HG03342 (cell line): ENCODE results near the gene CACNG3.
"Not testable (repeated sequence)": the region's sequence is repeated elsewhere in the genome, so short reads cannot be mapped to it uniquely, and the experiment has no call there.

Experiments
- ATAC-seq: cut with Tn5 transposase; IDR thresholded peaks from one replicate; pipeline ENCODE4 v1.9.1; 2021; ENCODE audit warnings: mild to moderate bottlenecking, moderate library complexity; ENCODE audit not compliant: unreplicated experiment

CACNG3 gene

DNA sequence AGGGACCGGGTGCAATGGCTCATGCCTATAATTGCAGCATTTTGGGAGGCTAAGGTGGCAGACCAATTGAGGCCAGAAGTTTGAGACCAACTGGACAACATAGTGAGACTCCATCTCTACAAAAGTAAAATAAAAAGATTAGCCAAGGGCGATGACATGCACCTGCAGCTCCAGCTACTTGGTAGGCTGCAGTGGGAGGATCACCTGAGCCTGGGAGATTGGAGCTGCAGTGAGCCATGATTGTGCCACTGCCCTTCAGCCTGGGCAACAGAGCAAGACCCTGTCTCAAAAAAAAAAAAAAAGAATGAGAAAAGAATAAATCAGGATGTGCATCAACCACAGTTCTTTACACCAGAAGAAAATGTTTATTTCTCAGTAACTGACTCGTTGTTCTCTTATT is 76.0 kb downstream of the CACNG3 start:
- ATAC-seq, result no peak

DNA sequence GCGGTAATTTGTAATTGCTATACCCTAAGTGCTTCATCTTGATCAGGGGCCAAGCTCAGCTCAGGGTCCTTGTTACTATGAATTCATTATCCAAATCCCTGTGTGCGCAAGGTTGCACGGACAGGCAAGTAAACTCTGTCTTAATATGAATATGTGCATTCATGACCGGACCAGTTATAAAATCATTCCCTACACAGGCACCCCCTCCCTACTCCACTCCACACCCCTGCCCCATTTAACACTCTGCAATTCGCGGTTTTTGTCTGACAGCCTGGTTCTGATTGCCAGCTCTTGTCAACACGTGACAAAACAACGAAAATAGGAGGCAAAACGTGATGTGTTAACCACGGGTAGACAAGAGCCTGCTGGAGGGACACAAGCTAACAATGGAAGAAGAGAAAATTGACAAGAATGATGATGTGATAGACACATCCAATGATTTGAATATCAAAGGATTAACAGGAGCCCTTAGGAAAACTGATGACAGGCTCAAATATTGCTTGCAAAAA is 76.5 kb downstream of the CACNG3 start:
- ATAC-seq, result no peak

DNA sequence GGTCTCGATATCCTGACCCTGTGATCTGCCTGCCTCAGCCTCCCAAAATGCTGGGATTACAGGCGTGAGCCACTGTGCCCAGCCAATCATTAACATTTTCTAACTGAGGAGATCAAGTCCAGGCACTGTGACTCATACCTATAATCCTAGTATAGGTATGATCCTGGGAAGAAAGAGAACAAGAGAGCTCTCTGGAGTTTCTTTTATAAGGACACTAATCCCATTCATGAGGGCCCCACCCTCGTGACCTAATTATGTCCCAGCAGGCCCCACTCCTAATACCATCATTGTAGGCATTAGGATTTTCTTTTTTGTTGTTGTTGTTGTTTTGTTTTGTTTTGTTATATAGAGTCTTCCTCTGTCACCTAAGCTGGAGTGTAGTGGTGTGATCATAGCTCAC is 80.4 kb downstream of the CACNG3 start:
- no peak for ATAC-seq

DNA sequence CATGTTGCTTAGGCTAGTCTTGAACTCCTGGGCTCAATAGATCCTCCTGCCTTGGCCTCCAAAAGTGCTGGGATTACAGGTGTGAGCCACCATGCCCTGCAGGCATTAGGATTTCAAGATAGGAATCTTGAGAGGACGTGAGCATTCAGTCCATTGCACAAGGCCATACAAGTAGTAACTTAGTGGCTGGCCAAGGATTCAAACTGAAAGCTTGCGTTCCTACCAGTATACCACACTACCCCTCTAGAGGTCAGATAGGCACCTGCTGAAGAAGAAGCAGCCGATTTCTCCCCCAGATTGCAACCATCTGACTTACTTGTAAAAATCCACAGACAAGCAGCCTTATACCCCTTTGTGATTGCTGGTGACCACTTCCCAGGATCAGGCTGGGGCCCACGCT is 80.9 kb downstream of the CACNG3 start:
- ATAC-seq, result no peak

DNA sequence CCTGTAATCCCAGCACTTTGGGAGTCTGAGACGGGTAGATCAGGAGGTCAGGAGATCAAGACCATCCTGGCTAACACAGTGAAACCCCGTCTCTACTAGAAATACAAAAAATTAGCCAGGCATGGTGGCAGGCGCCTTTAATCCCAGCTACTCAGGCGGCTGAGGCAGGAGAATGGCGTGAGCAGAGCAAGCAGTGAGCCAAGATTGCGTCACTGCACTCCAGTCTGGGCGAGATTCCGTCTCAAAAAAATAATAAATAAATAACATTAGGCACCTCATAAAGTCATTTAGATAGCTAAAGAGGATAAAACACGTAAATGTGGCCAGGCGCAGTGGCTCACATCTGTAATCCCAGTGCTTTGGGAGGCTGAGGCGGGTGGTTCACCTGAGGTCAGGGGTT is 87.7 kb downstream of the CACNG3 start:
- ATAC-seq, result not testable (repeated sequence)

DNA sequence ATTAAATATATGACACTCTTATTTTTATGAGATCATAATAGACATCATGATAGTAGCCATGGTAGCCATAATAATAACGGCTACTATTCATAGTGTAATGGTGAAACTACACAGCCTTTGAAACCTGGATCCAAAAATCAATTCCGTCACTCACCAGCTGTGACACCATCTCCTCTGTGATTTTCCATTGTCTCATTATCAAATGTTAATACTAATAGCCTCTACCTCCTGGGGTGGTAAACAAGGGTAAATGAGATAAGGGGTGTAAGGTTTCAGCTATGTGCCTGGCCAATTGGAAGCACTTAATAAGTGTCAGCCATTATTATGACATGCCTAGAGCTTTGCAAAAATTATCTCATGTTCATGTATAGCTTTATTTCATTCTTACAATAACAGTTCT is 88.6 kb downstream of the CACNG3 start:
- no peak for ATAC-seq

DNA sequence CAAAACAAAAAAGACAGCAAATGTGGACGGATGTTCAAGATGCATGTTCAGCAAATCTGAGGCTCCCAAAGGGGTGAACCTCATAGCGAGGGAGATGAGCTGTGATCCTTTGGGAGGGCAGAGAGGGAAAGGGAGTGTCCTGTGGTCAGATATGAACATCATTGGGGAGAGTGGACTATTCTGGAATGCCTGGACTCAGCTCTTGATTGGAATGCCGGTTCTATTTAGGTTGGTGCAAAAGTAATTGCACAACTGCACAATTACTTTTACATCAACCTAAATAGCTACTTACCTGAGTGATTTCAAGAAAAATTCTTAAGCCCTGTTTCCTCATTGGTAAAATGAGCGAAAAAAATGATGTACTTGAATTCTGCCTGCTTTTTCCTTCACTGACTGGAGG is 89.6 kb downstream of the CACNG3 start:
- no peak for ATAC-seq

DNA sequence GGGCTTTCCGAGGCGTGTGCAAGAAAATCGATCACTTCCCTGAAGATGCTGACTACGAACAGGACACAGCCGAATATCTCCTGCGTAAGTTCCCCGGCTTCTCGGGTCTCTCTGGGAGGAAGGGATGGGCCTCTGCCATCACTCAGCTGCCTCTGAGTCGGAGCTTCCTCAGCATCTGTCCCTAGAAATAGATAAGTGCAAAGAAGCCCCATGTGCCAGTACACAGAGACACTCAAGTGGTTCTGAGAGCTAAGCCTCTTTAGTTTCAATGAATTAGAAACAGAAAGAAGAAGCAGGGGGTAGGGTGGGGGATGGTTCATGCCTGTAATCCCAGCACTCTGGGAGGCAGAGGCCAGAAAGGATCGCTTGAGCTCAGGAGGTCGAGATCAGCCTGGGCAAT is 90.6 kb downstream of the CACNG3 start:
- no peak for ATAC-seq

DNA sequence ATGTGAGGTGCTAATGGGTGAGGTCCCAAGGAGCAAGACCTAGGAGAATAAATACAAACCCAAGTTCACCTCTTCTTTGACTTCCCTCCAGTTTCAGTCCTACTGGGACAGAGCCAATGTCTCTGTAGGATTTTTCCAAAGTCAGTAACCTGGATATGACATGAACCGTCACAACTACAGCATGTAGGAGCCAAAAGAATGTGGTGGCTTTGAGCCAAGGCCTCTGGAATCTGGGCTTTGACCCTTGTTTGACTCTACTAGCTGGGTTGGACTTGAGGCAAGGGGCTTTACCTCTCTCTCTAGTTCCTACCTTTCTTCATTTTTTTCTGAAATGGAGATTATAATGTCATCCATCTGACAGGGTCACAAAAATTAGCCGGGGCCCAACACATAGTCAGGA is 91.4 kb downstream of the CACNG3 start:
- no peak for ATAC-seq

DNA sequence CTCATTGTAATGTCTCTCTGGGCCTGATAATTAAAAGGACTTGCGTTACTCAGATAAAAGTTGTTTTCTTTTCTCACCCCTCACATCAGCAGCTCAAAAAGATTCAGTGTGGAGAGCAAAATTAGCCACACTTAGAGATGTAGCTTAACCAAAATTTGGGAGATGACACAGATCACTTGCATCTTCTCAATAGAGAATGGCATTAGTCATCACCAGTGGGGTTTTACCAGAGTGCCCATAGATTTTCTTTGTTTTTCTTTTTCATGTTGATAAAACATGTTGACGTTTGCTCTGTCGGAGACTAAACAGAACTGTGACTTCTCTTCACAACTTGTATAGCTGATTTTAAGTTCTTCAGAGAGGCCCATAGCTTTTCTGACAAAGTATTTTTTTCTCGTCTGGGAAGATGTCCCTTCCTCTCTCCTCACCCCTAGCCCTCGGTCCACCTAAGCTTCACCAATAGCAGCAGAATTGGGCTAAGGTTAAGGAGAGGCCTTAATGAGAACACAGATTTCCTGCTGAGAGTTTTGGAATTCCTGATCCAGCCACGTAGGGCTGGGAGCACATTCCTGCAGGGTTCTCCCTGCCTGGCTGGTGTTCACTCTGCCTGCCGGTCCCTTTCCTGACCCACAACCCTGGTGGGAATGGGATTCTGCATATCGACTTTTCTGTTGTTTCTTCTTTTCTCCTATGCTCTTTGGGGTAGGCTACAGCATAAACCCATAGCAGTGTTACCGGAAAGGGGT is 92.6 kb downstream of the CACNG3 start:
- ATAC-seq, result no peak

DNA sequence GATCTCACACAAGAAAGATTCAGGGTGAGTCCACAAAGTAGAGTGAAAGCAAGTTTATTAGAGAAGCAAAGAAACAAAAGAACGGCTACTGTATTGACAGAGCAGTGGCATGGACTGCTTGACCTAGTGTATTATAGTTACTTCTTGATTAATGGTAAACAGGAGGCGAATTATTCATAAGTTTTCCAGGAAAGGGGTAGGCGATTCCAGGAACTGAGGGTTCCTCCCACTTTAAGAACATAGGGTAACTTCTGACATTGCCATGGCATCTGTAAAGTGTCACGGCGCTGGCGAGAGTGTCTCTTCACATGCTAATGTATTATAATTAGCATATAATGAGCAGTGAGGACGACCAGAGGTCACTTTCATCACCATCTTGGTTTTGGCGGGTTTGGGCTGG is 93.2 kb downstream of the CACNG3 start:
- no peak for ATAC-seq

DNA sequence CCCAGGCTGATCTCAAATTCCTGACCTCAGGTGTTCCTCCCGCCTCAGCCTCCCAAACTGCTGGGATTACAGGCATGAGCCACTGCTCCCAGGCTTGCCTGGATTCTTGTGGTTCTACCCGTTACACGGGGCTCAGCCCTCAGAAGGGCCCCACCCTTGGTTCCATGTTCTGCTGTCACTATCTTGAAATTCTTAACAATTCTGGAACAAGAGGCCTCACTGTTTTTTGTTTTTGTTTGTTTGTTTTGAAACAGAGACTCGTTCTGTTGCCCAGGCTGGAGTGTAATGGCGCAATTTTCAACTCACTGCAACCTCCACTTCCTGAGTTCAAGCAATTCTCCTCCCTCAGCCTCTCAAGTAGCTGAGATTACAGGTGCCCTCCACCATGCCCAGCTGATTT is 96.6 kb downstream of the CACNG3 start:
- ATAC-seq, result no peak

DNA sequence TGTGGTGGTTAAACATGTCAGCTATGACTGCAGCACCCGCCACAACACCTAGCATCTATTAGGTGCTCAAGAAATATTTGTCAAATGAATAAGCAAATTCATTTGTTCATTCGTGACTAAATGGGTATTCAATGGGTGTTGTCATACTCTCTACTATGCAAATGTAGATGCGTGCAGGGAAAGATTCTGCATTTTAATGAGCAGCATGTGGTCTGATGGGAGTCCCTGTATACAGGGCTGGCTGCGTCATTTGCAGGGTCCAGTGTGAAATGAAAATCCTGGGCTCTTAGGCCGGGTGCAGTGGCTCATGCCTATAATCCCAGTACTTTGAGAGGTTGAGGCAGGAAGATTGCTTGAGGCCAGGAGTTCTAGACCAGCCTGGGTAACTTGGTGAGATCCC is 97.5 kb downstream of the CACNG3 start:
- ATAC-seq, result no peak

DNA sequence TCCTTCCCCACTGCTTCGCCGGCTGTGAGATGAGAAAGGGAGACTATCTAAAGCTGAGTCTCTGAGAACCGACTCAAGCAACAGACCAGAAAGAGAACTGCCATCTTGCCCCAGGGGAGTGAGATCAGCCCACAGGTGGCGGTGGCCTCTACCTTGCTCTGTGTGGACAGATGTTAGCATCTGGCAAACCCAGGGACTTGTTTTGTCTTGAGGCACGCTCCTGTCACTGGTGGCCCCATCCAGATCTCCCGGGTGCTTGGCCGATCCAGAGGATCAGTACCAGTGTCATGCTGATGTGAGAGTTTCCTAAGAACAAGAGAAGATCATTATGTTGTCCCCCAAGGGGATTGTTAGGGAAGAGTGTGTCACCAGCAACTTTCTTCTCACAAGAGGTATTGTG is 101.4 kb downstream of the CACNG3 start:
- no peak for ATAC-seq

DNA sequence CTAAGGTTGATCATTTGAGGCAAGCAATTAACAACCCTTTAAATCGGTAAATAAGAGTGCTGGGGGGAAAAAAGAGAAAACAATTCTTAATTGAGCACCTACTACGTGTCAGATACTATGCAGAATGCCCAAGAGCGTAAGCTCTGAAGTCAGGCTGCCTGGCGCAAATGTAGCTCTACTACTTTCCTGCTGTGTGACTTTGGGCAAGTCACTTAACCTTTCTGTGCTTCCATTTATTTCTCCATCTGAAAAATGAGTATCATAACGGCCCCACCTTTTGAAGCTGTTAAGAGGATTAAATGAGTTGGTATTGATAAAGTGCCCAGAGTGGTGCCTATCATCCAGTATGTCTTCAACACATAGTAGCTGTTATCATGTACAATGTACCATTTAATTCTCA is 102.0 kb downstream of the CACNG3 start:
- no peak for ATAC-seq

DNA sequence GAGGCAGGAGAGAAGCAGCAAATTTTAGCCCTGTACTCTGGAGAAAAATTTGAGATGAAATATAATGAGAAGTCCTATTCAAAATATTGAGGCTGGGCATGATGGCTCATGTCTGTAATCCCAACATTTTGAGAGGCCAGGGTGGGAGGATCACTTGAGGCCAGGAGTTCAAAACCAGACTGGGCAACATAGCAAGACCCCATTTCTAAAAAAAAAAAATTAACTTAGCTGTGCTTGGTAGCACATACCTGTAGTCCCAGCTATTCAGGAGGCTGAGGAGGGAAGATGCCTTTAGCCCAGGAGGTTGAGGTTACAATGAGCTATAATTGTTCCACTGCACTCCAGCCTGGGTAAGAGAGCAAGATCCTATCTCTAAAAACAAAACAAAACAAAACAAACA is 103.4 kb downstream of the CACNG3 start:
- ATAC-seq, result no peak

DNA sequence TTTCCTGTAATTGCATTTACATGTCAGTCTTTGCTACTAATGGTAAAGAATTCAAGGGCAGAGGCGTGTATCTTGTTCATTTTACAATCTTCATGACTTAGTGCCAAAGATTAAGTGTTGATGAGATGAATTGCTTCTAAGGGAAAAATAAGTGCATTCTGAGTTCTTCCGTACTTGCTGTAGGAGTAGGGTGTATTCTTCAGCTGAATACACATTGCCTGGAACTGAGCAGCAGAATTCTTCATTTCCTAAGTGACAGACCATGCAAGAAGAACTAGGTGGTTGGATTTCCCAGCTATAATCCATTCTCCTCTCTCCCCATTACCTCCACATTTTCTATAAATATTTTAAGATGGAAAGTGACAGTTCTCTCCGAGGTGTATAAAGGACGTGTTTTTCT is 104.8 kb downstream of the CACNG3 start:
- ATAC-seq, result no peak

DNA sequence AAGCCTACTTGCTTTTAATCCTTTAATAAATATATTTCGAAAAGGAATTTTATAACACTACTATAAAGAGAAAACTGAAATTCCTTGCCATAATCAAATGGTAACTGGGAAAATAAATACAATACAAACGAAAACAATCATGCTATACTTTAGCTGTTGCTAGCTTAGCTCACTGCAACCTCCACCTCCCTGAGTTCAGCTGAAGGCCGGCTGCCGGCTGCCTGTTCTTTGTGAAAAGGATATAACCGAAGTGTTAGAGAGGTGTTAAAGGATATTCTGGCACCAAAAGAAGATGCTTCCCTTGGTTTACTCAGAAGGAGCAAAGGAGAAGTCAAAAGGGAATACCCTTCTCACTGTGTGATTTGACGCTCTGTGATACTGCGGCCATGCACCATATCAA is 108.5 kb downstream of the CACNG3 start:
- ATAC-seq, result no peak

DNA sequence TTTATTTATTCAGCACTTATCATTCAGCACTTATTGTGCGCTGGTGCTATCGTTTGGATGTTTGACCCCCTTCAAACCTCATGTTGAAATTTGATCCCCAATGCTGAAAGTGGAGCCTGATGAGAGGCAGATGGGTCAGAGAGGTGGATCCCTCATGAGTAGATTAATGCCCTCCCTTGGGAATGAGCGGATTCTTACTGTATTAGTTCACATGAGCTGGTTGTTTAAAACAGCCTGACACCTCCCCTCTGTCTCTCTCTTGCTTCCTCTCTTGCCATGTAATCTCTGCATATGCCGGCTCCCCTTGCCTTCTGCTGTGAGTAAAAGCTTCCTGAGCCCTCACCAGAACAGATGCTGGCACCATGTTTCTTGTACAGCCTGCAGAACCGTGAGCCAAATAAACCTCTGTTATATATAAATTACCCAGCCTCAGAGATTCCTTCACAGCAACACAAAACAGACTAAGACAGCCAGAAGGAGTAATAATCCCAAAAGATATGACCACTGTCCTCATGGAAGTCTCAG is 111.1 kb downstream of the CACNG3 start:
- no peak for ATAC-seq

DNA sequence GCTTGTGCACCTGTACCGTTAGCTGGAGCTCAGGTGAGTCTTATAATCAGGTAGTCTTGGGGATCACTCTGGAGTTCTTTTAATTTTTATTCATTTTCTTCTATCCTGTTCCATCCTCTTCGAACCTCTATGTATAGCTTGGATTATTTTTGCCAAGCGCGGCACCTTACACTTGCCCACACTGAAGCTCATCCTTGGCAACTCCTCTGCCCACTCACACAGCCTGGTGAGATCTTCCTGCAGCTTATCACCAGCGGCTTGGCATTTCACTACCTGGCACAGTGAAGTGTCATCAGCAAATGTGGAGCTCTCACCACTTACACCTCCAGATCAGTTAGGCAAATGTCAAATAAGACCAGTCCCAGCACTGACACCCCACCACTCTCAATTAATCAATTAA is 116.7 kb downstream of the CACNG3 start:
- no peak for ATAC-seq

DNA sequence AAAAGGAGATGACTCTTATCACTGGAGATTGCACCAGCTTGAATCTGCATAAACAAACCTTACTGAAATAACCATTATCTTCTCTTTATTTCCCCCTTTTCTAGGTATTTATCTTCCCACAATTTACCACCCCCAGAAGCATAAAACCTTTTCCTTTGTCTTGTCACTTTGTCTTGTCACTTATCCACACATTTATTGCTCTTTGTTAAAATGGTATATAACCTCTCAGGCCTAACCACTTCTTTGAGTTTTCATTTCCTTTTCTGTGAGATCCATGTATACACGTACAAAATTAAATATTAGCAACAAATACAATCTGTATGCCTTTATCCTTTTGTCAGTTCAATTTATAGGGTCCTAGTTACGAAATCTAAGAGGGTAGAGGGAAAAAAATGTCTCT is 122.9 kb downstream of the CACNG3 start:
- no peak for ATAC-seq

DNA sequence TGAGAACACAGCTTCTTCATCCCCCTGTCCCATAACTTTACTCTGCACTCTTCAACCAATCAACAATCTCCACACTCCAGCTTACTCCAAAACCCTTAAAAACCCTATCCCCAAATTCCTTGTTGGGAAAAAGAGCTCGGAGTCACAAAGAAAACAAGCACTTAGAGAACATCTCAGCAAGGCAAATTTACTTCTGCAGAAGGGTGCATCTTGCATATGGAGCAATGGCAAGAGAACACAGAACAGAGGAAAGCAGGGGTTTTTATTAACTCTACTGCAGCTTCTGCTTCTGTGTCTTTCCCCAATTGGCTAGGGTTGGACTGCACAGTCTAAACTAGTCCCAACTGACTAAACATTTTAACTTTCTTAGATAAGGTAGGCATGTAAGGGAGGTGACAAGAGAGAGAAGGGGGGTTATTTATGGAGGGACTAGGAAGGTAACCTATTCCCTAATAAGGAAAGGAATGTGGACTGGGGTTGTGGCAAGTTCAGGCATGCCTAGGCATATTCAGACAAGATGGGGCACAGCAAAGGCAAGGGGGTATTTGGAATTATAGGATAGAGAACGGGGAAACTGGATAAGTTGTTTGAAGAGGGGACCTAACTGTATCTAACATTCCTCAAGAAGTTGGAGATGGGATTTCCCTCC is 125.5 kb downstream of the CACNG3 start:
- no peak for ATAC-seq
